Cortex of kidney (tissue), 1 donor: ENCODE results near the gene PRX.
"Not testable (repeated sequence)": the region's sequence is repeated elsewhere in the genome, so short reads cannot be mapped to it uniquely, and the experiment has no call there.

Experiments used
- DNase-seq: peaks from one replicate; lab custom pipeline; 2025; lab: John Stamatoyannopoulos, UW

Gene PRX

GRCh38 chr19:40413291-40413845 is at the start of gene PRX:
TSS of gene PRX (minus strand) at chr19:40413378. CDS start at chr19:40407932, 5,446 bp downstream.
- no peak for DNase-seq

- DNase-seq, result no peak
These were observed 48.6 kb upstream of the PRX start for GRCh38 chr19:40461669-40462221.

- DNase-seq, result no peak
These were observed 47.0 kb upstream of the PRX start for GRCh38 chr19:40460185-40460584.

GRCh38 chr19:40458597-40458974 is 45.4 kb upstream of the PRX start:
- DNase-seq, result no peak

GRCh38 chr19:40457953-40458596 is 44.9 kb upstream of the PRX start:
- no peak for DNase-seq

GRCh38 chr19:40457048-40457447 is 43.9 kb upstream of the PRX start:
- no peak for DNase-seq

- not testable (repeated sequence) for DNase-seq
These were observed 40.8 kb upstream of the PRX start for GRCh38 chr19:40453943-40454342.

- DNase-seq, result no peak
These were observed 40.1 kb upstream of the PRX start for GRCh38 chr19:40453151-40453735.

- DNase-seq, result no peak
These were observed 38.8 kb upstream of the PRX start for GRCh38 chr19:40452016-40452415.

GRCh38 chr19:40450664-40451063 is 37.5 kb upstream of the PRX start:
- no peak for DNase-seq

- DNase-seq, result no peak
These were observed 36.3 kb upstream of the PRX start for GRCh38 chr19:40449506-40449905.

- no peak for DNase-seq
These were observed 33.1 kb upstream of the PRX start for GRCh38 chr19:40446263-40446784.

- no peak for DNase-seq
These were observed 32.6 kb upstream of the PRX start for GRCh38 chr19:40445780-40446262.

- DNase-seq, result no peak
These were observed 31.7 kb upstream of the PRX start for GRCh38 chr19:40444825-40445312.

- peak; percentile 99 for DNase-seq
These were observed 31.0 kb upstream of the PRX start, which contains the start of gene SERTAD3 for GRCh38 chr19:40444000-40444824. TSS of gene SERTAD3 (minus strand) at chr19:40444335. CDS start at chr19:40442080, 2,255 bp downstream.

GRCh38 chr19:40443131-40443999 is 30.2 kb upstream of the PRX start:
- peak; percentile 95 for DNase-seq

- no peak for DNase-seq
These were observed 29.4 kb upstream of the PRX start for GRCh38 chr19:40442328-40443130.

- DNase-seq, result no peak
These were observed 28.6 kb upstream of the PRX start for GRCh38 chr19:40441719-40442253.

GRCh38 chr19:40438284-40438683 is 25.1 kb upstream of the PRX start:
- no peak for DNase-seq
